Smooth muscle cell (in vitro differentiated cells): ENCODE data around the gene PRDM16. TPM values are rescaled to one million over a fixed set of nuclear protein-coding genes. Genes with fewer than 3 reads are reported as not detected.
"Not testable (repeated sequence)": the region's sequence is repeated elsewhere in the genome, so short reads cannot be mapped to it uniquely, and the experiment has no call there.

Source experiments
- DNase-seq: peaks from one replicate; lab custom pipeline; 2025; ENCODE audit not compliant: unreplicated experiment; lab: John Stamatoyannopoulos, UW
- H2AFZ ChIP-seq: fragments of 200-600 bp; sonication (generic); 2 replicates; pipeline ENCODE4 v1.6.0; 2016; ENCODE audit warnings: antibody characterized with exemption, low read depth, mild to moderate bottlenecking
- H3F3A ChIP-seq: fragments of 200-600 bp; sonication (generic); 2 replicates; pipeline ENCODE4 v1.6.0; 2017; ENCODE audit warnings: antibody characterized with exemption, low read depth
- H3K27ac ChIP-seq: fragments of 200-600 bp; sonication (generic); 2 replicates; pipeline ENCODE4 v1.5.1; 2016; ENCODE audit warnings: low read depth, mild to moderate bottlenecking
- H3K27me3 ChIP-seq: fragments of 200-600 bp; sonication (generic); 2 replicates; pipeline ENCODE4 v1.6.1; 2016; ENCODE audit warnings: low read depth, mild to moderate bottlenecking
- H3K36me3 ChIP-seq: fragments of 200-600 bp; sonication (generic); 2 replicates; pipeline ENCODE4 v1.5.1; 2016; ENCODE audit warnings: low read depth
- H3K4me1 ChIP-seq: fragments of 200-600 bp; sonication (generic); 2 replicates; pipeline ENCODE4 v1.5.1; 2016; ENCODE audit warnings: low read depth
- H3K4me2 ChIP-seq: fragments of 200-600 bp; sonication (generic); 2 replicates; pipeline ENCODE4 v1.6.0; 2016; ENCODE audit warnings: mild to moderate bottlenecking
- H3K4me3 ChIP-seq: fragments of 200-600 bp; sonication (generic); 2 replicates; pipeline ENCODE4 v1.5.1; 2016; ENCODE audit warnings: mild to moderate bottlenecking
- H3K79me2 ChIP-seq: fragments of 200-600 bp; sonication (generic); 2 replicates; pipeline ENCODE4 v1.6.0; 2016; ENCODE audit warnings: low read depth, mild to moderate bottlenecking
- H3K9ac ChIP-seq: fragments of 200-600 bp; sonication (generic); 2 replicates; pipeline ENCODE4 v1.6.0; 2016; ENCODE audit warnings: low read depth
- H3K9me3 ChIP-seq: fragments of 200-600 bp; sonication (generic); replicated peaks from 2 replicates; pipeline ENCODE4 v1.5.1; 2016; ENCODE audit warnings: low read depth
- H4K20me1 ChIP-seq: fragments of 200-600 bp; sonication (generic); 2 replicates; pipeline ENCODE4 v1.6.0; 2016; ENCODE audit warnings: low read depth
- WGBS: methylation state at CpG from one replicate; pipeline ENCODE4 v1.1.7; 2016; ENCODE audit warnings: low lambda C conversion rate; 5-methylcytosine and 5-hydroxymethylcytosine counted together
- polyA plus RNA-seq: library from polyadenylated mRNA; unstranded; fragments of >200 nt; fragmentation: Nextera tagmentation; extraction: Ambion mirVana; gene quantifications from 2 replicates; pipeline ENCODE4 v1.2.1, GENCODE V29; 2016
- total RNA-seq: library from RNA; depleted of rRNA; stranded (reverse); fragments of >200 nt; gene quantifications from 2 replicates; pipeline ENCODE4 v1.2.3, GENCODE V29; 2014
- TF ChIP-seq, protein P1 (sequence below): fragments of 200-600 bp; sonication (generic); IDR thresholded peaks from 2 replicates; pipeline ENCODE4 v1.5.1; 2017; ENCODE audit warnings: borderline replicate concordance, mild to moderate bottlenecking, antibody characterized with exemption; ENCODE audit not compliant: insufficient read depth, poor library complexity, severe bottlenecking

PRDM16 gene
- total and polyA plus RNA-seq, 2 experiments from 2014 or later, result 0.72 to 1.3 TPM

GRCh38 chr1:3284691-3285090 lies 215.7 kb downstream of the PRDM16 start:
- no peaks in the 10 kb centered on the region for H3K36me3 ChIP-seq
- H4K20me1 ChIP-seq, result no peaks in the 10 kb centered on the region
- no peak overlapping the region for H3K27ac ChIP-seq
- no peaks in the 10 kb centered on the region for H3K79me2 ChIP-seq
- H3F3A ChIP-seq, result no peaks in the 10 kb centered on the region
- no peak overlapping the region for H3K4me2 ChIP-seq
- H3K9me3 ChIP-seq, result no peaks in the 10 kb centered on the region
- WGBS, result 89% methylated on average over 15 of the region's 15 CpGs
- no peak overlapping the region for H3K4me3 ChIP-seq
- H2AFZ ChIP-seq, result no peak overlapping the region
- no peaks in the 10 kb centered on the region for H3K27me3 ChIP-seq
- no peaks in the 10 kb centered on the region for H3K4me1 ChIP-seq
- TF ChIP-seq, protein P1, sequence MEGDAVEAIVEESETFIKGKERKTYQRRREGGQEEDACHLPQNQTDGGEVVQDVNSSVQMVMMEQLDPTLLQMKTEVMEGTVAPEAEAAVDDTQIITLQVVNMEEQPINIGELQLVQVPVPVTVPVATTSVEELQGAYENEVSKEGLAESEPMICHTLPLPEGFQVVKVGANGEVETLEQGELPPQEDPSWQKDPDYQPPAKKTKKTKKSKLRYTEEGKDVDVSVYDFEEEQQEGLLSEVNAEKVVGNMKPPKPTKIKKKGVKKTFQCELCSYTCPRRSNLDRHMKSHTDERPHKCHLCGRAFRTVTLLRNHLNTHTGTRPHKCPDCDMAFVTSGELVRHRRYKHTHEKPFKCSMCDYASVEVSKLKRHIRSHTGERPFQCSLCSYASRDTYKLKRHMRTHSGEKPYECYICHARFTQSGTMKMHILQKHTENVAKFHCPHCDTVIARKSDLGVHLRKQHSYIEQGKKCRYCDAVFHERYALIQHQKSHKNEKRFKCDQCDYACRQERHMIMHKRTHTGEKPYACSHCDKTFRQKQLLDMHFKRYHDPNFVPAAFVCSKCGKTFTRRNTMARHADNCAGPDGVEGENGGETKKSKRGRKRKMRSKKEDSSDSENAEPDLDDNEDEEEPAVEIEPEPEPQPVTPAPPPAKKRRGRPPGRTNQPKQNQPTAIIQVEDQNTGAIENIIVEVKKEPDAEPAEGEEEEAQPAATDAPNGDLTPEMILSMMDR, result no peak
- no peak for DNase-seq
- H3K9ac ChIP-seq, result no peak overlapping the region

- Histone ChIP-seq H3K4me1 (no peaks in the 10 kb centered on the region), H2AFZ (no peak overlapping the region), H4K20me1 (no peaks in the 10 kb centered on the region), H3K9ac (no peak overlapping the region), H3K4me2 (no peak overlapping the region), H3K9me3 (no peaks in the 10 kb centered on the region), H3F3A (no peaks in the 10 kb centered on the region), H3K27me3 (no peaks in the 10 kb centered on the region), H3K4me3 (no peak overlapping the region), H3K27ac (no peak overlapping the region), H3K79me2 (no peaks in the 10 kb centered on the region), H3K36me3 (no peaks in the 10 kb centered on the region)
- DNase-seq, result no peak
- 91% methylated on average over 18 of the region's 19 CpGs for WGBS
- TF ChIP-seq, protein P1, result no peak
Measured at GRCh38 chr1:3285106-3285740, 216.2 kb downstream of the PRDM16 start.

DNA sequence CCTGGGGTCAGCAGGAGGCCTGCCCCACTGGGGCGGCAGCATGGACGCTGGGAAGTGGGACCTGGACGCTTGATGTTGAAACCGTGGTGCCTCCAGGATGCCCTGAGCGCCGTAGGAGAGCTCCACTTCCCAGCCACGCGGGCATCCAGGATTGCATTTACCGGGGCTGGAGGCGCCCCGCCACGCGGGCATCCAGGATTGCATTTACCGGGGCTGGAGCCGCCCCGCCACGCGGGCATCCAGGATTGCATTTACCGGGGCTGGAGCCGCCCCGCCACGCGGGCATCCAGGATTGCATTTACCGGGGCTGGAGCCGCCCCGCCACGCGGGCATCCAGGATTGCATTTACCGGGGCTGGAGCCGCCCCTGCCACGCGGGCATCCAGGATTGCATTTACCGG lies 218.1 kb downstream of the PRDM16 start:
- H3K27ac ChIP-seq, H3K79me2 ChIP-seq, H2AFZ ChIP-seq, H3F3A ChIP-seq, H3K4me1 ChIP-seq, H3K9me3 ChIP-seq, H3K4me3 ChIP-seq, H4K20me1 ChIP-seq, H3K4me2 ChIP-seq, H3K36me3 ChIP-seq, DNase-seq, H3K9ac ChIP-seq, H3K27me3 ChIP-seq: not testable (repeated sequence)
- whole genome bisulfite sequencing, result 96% methylated on average over 26 of the region's 33 CpGs

GRCh38 chr1:3287656-3288160 lies 218.7 kb downstream of the PRDM16 start:
- no peak for DNase-seq
- Histone ChIP-seq H3K36me3 (no peaks in the 10 kb centered on the region), H3K27me3 (no peaks in the 10 kb centered on the region), H4K20me1 (no peaks in the 10 kb centered on the region), H2AFZ (no peak overlapping the region), H3K79me2 (no peaks in the 10 kb centered on the region), H3K4me3 (no peak overlapping the region), H3K27ac (no peak overlapping the region), H3K9ac (no peak overlapping the region), H3F3A (no peaks in the 10 kb centered on the region), H3K4me1 (no peaks in the 10 kb centered on the region), H3K4me2 (no peak overlapping the region), H3K9me3 (no peaks in the 10 kb centered on the region)
- WGBS, result 95% methylated on average over 23 of the region's 25 CpGs
- TF ChIP-seq, protein P1, result no peak
